ENCODE data around the gene CLN3. TPM values are rescaled to one million over a fixed set of nuclear protein-coding genes. Genes with fewer than 3 reads are reported as not detected.

The CLN3 gene
- total and polyA plus RNA-seq, 2 of the 13 experiments (the other 11 are each of a cell fraction or from before 2014, with no cell fraction given): 23.4 to 46.8 TPM

GRCh38 chr16:28528463-28528867 is 36.6 kb upstream of the CLN3 start (continued):
- TF ChIP-seq CCDC6 (CRISPR knock-in tag; IDR thresholded peaks at IDR 0.05) (no peak), ZNF292 (CRISPR knock-in tag; IDR thresholded peaks at IDR 0.05; ENCODE audit: borderline replicate concordance, low read depth) (peak; percentile 67), ZBTB7B (CRISPR knock-in tag; IDR thresholded peaks at IDR 0.05) (no peak), SMAD3 (CRISPR knock-in tag; IDR thresholded peaks at IDR 0.05) (no peak), ZBTB14 (CRISPR knock-in tag; IDR thresholded peaks at IDR 0.05) (no peak), TEAD3 (CRISPR knock-in tag; optimal IDR thresholded peaks at IDR 0.05; ENCODE audit: borderline replicate concordance) (no peak), THAP7 (CRISPR knock-in tag; IDR thresholded peaks at IDR 0.05) (no peak), SP1 (IDR thresholded peaks at IDR 0.05) (no peak), SP1 (CRISPR knock-in tag; IDR thresholded peaks at IDR 0.05) (no peak), ZNF891 (CRISPR knock-in tag; IDR thresholded peaks at IDR 0.05) (no peak), TARDBP (CRISPR knock-in tag; IDR thresholded peaks at IDR 0.05) (peak; percentile 63; the same call in 1 of the 2 replicates), PLSCR1 (CRISPR knock-in tag; IDR thresholded peaks at IDR 0.05; ENCODE audit: borderline replicate concordance) (no peak), PLRG1 (conservative IDR thresholded peaks at IDR 0.05) (no peak), TCF12 (IDR thresholded peaks at IDR 0.05) (no peak), TCF12 (CRISPR knock-in tag; IDR thresholded peaks at IDR 0.05) (no peak), ZNF775 (CRISPR knock-in tag; IDR thresholded peaks at IDR 0.05; ENCODE audit: borderline replicate concordance) (no peak), HES4 (CRISPR knock-in tag; IDR thresholded peaks at IDR 0.05; ENCODE audit: borderline replicate concordance) (no peak), ATF6 (CRISPR knock-in tag; conservative IDR thresholded peaks at IDR 0.05) (no peak), SOX13 (IDR thresholded peaks at IDR 0.05) (no peak), SOX13 (CRISPR knock-in tag; conservative IDR thresholded peaks at IDR 0.05 in 1 of 2, IDR thresholded peaks at IDR 0.05 in 1 of 2) (peak in 1 of 2 experiments; percentile 0; a peak in 2 of 4 replicates), ZNF326 (CRISPR knock-in tag; IDR thresholded peaks at IDR 0.05; ENCODE audit: borderline replicate concordance) (no peak), KAT2B (IDR thresholded peaks at IDR 0.05; ENCODE audit: borderline replicate concordance, low read depth, low read length) (no peak), ETV6 (CRISPR knock-in tag; conservative IDR thresholded peaks at IDR 0.05) (no peak), KLF6 (CRISPR knock-in tag; IDR thresholded peaks at IDR 0.05) (no peak), MBD4 (IDR thresholded peaks at IDR 0.05; ENCODE audit: borderline replicate concordance, low read length) (no peak), MTA1 (CRISPR knock-in tag; IDR thresholded peaks at IDR 0.05; ENCODE audit: borderline replicate concordance) (no peak; the same call in 1 of the 2 replicates), ZNF780A (CRISPR knock-in tag; IDR thresholded peaks at IDR 0.05) (no peak), SIN3B (IDR thresholded peaks at IDR 0.05; ENCODE audit: low read length) (no peak)

Data from HepG2 (cell line).